ENCODE measurements around the gene PTH.
A peak's percentile ranks its signal among the peaks of the same experiment; 100 is the strongest.

PTH gene

DNA sequence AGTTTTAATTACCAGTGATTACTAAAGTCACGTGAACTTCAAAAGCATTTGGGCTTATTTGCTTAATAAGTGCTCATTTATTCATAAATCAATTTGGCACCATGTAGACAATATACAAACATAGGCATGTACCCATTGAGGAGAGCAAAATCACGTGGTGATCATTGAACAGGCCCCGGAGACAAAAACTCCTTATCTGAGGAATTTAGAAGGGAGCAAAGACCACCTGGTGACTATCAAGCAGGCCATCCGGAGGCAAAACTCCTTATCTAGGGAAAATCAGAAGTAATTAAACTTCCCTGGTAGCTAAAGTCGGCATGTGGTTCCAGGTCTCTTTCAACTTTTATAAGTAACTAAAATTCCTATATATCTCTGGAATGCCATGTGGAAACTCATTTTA lies 27.0 kb downstream of the PTH start:
- TF ChIP-seq ZFX (IDR thresholded peaks at IDR 0.05), result no peak
- TF ChIP-seq, protein P1, sequence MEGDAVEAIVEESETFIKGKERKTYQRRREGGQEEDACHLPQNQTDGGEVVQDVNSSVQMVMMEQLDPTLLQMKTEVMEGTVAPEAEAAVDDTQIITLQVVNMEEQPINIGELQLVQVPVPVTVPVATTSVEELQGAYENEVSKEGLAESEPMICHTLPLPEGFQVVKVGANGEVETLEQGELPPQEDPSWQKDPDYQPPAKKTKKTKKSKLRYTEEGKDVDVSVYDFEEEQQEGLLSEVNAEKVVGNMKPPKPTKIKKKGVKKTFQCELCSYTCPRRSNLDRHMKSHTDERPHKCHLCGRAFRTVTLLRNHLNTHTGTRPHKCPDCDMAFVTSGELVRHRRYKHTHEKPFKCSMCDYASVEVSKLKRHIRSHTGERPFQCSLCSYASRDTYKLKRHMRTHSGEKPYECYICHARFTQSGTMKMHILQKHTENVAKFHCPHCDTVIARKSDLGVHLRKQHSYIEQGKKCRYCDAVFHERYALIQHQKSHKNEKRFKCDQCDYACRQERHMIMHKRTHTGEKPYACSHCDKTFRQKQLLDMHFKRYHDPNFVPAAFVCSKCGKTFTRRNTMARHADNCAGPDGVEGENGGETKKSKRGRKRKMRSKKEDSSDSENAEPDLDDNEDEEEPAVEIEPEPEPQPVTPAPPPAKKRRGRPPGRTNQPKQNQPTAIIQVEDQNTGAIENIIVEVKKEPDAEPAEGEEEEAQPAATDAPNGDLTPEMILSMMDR (conservative IDR thresholded peaks at IDR 0.05), result no peak
- no peak overlapping the region for H3K27ac ChIP-seq

DNA sequence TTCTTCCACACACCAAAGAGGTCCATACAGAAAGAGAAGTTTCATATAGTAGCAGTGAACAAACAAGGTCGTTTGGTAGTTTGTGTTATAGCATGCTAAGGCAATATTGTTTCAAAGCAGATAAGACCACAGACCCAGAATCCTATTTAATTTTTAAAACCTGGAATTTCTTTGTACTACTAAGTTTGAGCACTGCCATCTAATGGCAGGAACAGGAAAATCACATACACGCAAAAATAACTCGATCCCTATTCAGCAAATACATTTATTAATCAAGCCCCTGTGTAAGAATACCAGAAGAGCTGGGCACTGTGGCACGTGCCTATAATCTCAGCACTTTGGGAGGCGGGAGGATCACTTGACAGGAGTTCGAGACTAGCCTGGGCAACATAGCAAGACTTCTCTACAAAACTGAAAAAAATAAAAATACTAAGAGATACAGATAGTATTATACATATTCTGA lies 29.9 kb downstream of the PTH start:
- H3K27ac ChIP-seq, result no peak overlapping the region
- no peak for TF ChIP-seq ZFX (IDR thresholded peaks at IDR 0.05)
- TF ChIP-seq, protein P1 (conservative IDR thresholded peaks at IDR 0.05), result peak; percentile 68

DNA sequence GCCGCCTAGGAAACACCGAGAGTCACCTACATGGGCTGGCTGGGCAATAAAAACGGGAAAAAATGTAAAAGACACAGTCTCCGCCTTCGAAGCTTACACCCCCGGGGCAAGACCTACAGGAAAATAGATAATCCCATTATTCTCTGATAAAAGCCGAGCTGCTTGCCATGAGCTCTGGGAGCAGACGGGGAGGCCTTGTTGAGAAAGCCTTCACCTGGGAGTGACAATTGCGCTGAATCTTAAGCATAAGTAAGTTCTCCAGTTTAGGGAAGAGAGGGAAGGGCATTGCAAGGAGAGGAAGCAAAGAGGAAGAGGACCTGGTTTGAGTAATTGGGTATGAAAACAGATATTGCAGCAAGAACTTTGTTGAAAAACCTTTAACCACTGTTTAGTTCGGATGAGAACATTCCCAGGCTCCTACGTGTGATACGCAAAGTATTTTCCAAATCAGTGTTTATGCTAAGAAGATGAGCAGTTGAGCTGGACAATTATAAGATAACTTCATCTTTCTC lies 32.0 kb downstream of the PTH start:
- TF ChIP-seq ZFX (IDR thresholded peaks at IDR 0.05), result no peak
- TF ChIP-seq, protein P1 (conservative IDR thresholded peaks at IDR 0.05), result no peak
- peak overlapping the region; percentile 79 for H3K27ac ChIP-seq

DNA sequence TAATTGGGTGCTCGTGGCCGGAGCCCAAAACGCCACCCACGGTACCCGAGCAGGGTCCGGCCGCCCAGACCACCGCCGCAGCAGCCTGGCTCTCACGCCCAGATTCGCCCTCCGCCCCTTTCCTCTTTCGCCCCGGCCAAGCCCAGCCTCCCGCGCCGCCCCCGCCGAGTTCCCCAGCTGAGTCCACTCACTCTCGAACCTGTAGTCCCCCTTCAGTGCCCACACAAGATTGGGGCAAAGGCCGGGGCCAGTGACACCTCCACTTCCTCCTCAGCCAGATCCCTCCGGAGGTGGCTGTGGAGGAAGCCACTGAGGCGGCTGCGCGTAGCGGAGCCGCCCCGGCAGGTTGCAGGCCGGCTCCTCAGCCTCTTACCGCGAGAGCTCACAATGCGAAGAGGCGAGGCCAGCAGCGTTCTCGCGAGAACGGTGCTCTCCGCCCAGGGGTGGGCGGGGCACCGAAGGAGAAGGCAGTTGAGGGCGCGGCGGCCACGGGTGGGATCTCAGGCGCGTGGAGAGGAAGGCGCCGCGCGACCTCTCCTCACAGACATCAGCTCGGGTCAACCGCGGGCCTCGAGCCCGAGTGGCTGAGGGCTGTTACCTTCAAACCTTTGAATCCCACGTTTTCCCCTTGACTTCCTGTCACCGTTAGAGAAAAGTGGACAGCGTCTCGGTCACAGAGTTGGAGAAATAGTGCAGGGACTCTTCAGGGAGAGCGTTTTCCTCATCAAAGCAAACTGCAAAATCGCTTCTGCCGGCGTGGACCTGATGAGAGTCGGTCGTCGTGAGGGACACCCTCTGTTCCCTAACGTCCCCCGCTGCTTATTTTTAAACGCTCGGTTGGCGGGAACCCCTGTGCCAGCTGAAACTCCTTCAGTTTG lies 32.7 kb downstream of the PTH start, which contains the start of gene BTBD10:
BTBD10 (minus strand) TSS at position 322 of the 878 bp plus-strand sequence. CDS start 18,098 bp downstream, outside the sequence.
- H3K27ac ChIP-seq, result peak within 1 kb of the TSS; percentile 79
- TF ChIP-seq, protein P1 (conservative IDR thresholded peaks at IDR 0.05), result no peak
- TF ChIP-seq ZFX (IDR thresholded peaks at IDR 0.05), result peak; percentile 29; the same call in 1 of the 2 replicates

DNA sequence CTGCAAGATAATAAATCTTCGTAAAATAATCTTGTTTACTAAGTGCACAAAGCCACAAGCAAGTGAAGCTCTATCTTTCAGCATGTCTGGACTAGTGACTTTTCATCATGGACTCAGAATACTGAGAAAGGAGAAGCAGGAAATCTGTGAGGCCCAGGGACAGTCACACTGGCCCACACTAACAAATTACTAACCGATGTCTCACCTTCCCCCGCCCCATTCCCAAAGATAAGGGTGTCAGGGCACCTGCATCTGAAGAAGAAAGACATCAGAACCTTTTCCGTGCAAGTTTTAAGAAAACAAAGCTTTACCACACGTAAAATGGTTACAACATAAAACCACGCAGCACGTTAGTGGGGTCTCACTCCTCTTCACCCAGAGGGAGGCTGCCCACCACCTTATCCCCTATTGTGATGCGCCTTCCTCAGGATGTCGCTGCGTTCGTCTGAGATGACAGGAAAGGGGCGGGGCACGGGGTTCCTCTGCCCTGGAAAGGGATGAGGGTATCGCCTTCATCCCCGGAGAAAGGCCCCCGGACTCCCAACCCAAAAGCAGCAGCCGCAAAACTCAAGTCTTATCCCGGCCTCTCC lies 33.4 kb downstream of the PTH start:
- no peak for TF ChIP-seq ZFX (IDR thresholded peaks at IDR 0.05)
- TF ChIP-seq, protein P1 (conservative IDR thresholded peaks at IDR 0.05), result peak; percentile 26
- peak overlapping the region; percentile 79 for H3K27ac ChIP-seq

DNA sequence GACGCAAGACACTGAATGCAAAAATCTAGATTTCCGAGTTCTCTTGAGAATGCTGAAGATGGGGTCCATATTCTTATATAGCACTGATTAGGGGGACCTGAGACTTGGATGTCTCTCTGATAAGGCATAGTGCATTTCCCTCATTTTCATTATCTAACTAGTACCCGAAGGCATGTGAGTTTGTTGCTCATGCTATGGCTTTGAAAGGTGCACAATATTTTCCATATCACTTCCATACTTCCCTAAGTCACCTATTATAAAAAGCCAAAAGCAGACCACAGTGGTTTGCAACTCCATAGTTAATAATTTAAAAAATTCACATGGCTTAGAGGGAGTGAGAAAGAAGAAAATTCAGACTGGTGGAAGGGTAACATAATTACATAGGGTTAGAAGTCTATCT lies 34.5 kb downstream of the PTH start:
- TF ChIP-seq, protein P1 (conservative IDR thresholded peaks at IDR 0.05), result no peak
- TF ChIP-seq ZFX (IDR thresholded peaks at IDR 0.05), result no peak
- no peak overlapping the region for H3K27ac ChIP-seq

Data from C4-2B (cell line).